Upper lobe of left lung (tissue), 6 donors: ENCODE results near the gene CBR1. TPM values are rescaled to one million over a fixed set of nuclear protein-coding genes. Genes with fewer than 3 reads are reported as not detected.

Source experiments
- ATAC-seq, 2 donors: fragments of 200-7000 bp; cut with Tn5 transposase; one replicate each; pipeline ENCODE4 v1.9.1; 2022; ENCODE audit warnings: mild to moderate bottlenecking in 2 of 2, moderate library complexity in 2 of 2; ENCODE audit not compliant: low FRiP score in 2 of 2
- DNase-seq, 2 donors: peaks; one replicate each; pipeline ENCODE4 v3.0.0-alpha.2; 2019 to 2020
- H3K27ac ChIP-seq, 4 donors: fragments of 200-600 bp; sonication (generic); one replicate each; pipeline ENCODE4 v1.5.1; 2016 to 2019
- H3K27me3 ChIP-seq, 4 donors: fragments of 200-600 bp; sonication (generic); one replicate each; pipeline ENCODE4 v1.5.1; 2017 to 2019
- H3K36me3 ChIP-seq, 4 donors: fragments of 200-600 bp; sonication (generic); one replicate each; pipeline ENCODE4 v1.5.1; 2016 to 2019
- H3K4me1 ChIP-seq, 4 donors: fragments of 200-600 bp; sonication (generic); one replicate each; pipeline ENCODE4 v1.5.1; 2018 to 2019
- H3K4me3 ChIP-seq, 4 donors: fragments of 200-600 bp; sonication (generic); one replicate each; pipeline ENCODE4 v1.5.1; 2017 to 2019; ENCODE audit warnings: mild to moderate bottlenecking in 2 of 4, moderate library complexity in 1 of 4
- H3K9me3 ChIP-seq, 4 donors: fragments of 200-600 bp; sonication (generic); one replicate each; pipeline ENCODE4 v1.5.1; 2018 to 2019
- CTCF ChIP-seq, 6 experiments: fragments of 450-650 bp in 4 of 6; fragments of 200-600 bp in 2 of 6; sonication (generic) in 2 of 6; IDR thresholded peaks; one replicate each; pipeline ENCODE4 v1.5.1; 2016 to 2019; ENCODE audit warnings: antibody characterized with exemption in 6 of 6
- EP300 ChIP-seq, 4 donors: sonication (generic); formaldehyde crosslinking; IDR thresholded peaks; one replicate each; pipeline ENCODE4 v1.5.1; 2017; ENCODE audit warnings: antibody characterized with exemption in 4 of 4, control low read depth in 2 of 4
- POLR2A ChIP-seq, 4 donors: fragments of 450-650 bp; IDR thresholded peaks; one replicate each; pipeline ENCODE4 v1.5.1; 2016 to 2017; ENCODE audit warnings: antibody characterized with exemption in 4 of 4, mild to moderate bottlenecking in 2 of 4
- POLR2AphosphoS5 ChIP-seq, 2 donors: sonication (generic); formaldehyde crosslinking; IDR thresholded peaks; one replicate each; pipeline ENCODE4 v1.5.1; 2017; ENCODE audit warnings: antibody characterized with exemption in 2 of 2
- WGBS, 2 donors: methylation state at CpG; one replicate each; pipeline ENCODE4 v1.1.5; 2017 to 2018; 5-methylcytosine and 5-hydroxymethylcytosine counted together
- total RNA-seq, 6 donors: library from RNA; depleted of rRNA in 4 of 6; stranded (reverse); fragments of >200 nt in 4 of 6; gene quantifications; one replicate each; pipeline versions ENCODE4 v1.1.0 to v1.2.1, GENCODE V29; 2016 to 2021
- donor health status: DM: no; HTN: no; CAD: no; lungs with moderate emphysema.
- donor health status: DM: no; HTN: yes; CAD: no; lungs with severe emphysema.

CBR1 gene
- 100 to 1,000 TPM in 3 of 6 donors, 10 to 100 TPM in 3; 62.6 to 322 (median 106) TPM for total RNA-seq

GRCh38 chr21:36069713-36070583, at the start of gene CBR1:
Gene CBR1 (plus strand): TSS chr21:36070024. CDS start chr21:36070116, 92 bp downstream.
- 0 to 1% methylated on average over 29 to 36 of the region's 71 CpGs for WGBS, 2 donors
- peak; percentile 96 to 99 for ATAC-seq

GRCh38 chr21:36021251-36021837, 48.5 kb upstream of the CBR1 start:
- no peaks in the 10 kb centered on the region for H3K27me3 ChIP-seq
- H3K4me3 ChIP-seq, result no peak overlapping the region
- WGBS, 2 donors, result 93 to 95% methylated on average over 9 to 11 of the region's 11 CpGs
- ATAC-seq (no peak), DNase-seq (no peak)
- no peak overlapping the region for H3K27ac ChIP-seq
- no peaks in the 10 kb centered on the region for H3K9me3 ChIP-seq
- no peaks in the 10 kb centered on the region for H3K36me3 ChIP-seq
- H3K4me1 ChIP-seq, result peaks cover 0 to 9% (median 0%) of the 10 kb centered on the region in 4 donors
- TF ChIP-seq EP300 (IDR thresholded peaks at IDR 0.05) (no peak), POLR2AphosphoS5 (IDR thresholded peaks at IDR 0.05) (no peak), POLR2A (IDR thresholded peaks at IDR 0.05) (no peak), CTCF (IDR thresholded peaks at IDR 0.05) (no peak)

More at GRCh38 chr21:36069713-36070583, at the start of gene CBR1:
- Histone ChIP-seq H3K27me3 (no peaks in the 10 kb centered on the region), H3K4me3 (peak within 1 kb of the TSS; percentile 74 to 94 (median 84)), H3K9me3 (peaks cover 0 to 6% (median 4%) of the 10 kb centered on the region in 4 donors), H3K27ac (peak within 1 kb of the TSS; percentile 81 to 86 (median 83)), H3K4me1 (peaks cover 26 to 35% (median 31%) of the 10 kb centered on the region in 4 donors), H3K36me3 (peaks cover 0 to 18% (median 6%) of the 10 kb centered on the region in 4 donors)
- peak; percentile 97 to 98 for DNase-seq
- TF ChIP-seq EP300 (IDR thresholded peaks at IDR 0.05) (peak in 1 of 4 donors; percentile 61), CTCF (IDR thresholded peaks at IDR 0.05) (peak in 3 of 6 experiments; percentile 24 to 40 (median 27)), POLR2AphosphoS5 (IDR thresholded peaks at IDR 0.05) (peak; percentile 67 to 87), POLR2A (IDR thresholded peaks at IDR 0.05) (peak; percentile 11 to 91 (median 72))

- no peaks in the 10 kb centered on the region for H3K36me3 ChIP-seq
- no peak overlapping the region for H3K27ac ChIP-seq
- 42 to 44% methylated on average over 6 of the region's 6 CpGs for WGBS, 2 donors
- ATAC-seq, result no peak
- TF ChIP-seq EP300 (IDR thresholded peaks at IDR 0.05) (no peak), CTCF (IDR thresholded peaks at IDR 0.05) (no peak), POLR2AphosphoS5 (IDR thresholded peaks at IDR 0.05) (no peak), POLR2A (IDR thresholded peaks at IDR 0.05) (no peak)
- H3K27me3 ChIP-seq, result no peaks in the 10 kb centered on the region
- no peak overlapping the region for H3K4me3 ChIP-seq
- H3K4me1 ChIP-seq, result peaks cover 0 to 9% (median 0%) of the 10 kb centered on the region in 4 donors
- no peaks in the 10 kb centered on the region for H3K9me3 ChIP-seq
- no peak for DNase-seq
These were observed 47.3 kb upstream of the CBR1 start for GRCh38 chr21:36022427-36023091.

GRCh38 chr21:36023092-36023480, 46.7 kb upstream of the CBR1 start:
- Histone ChIP-seq H3K4me3 (no peak overlapping the region), H3K9me3 (no peaks in the 10 kb centered on the region), H3K36me3 (no peaks in the 10 kb centered on the region), H3K4me1 (peaks cover 0 to 9% (median 0%) of the 10 kb centered on the region in 4 donors), H3K27ac (no peak overlapping the region), H3K27me3 (no peaks in the 10 kb centered on the region)
- DNase-seq (no peak), ATAC-seq (no peak)
- TF ChIP-seq CTCF (IDR thresholded peaks at IDR 0.05) (no peak), EP300 (IDR thresholded peaks at IDR 0.05) (no peak), POLR2AphosphoS5 (IDR thresholded peaks at IDR 0.05) (no peak), POLR2A (IDR thresholded peaks at IDR 0.05) (no peak)
- 59 to 64% methylated on average over 3 of the region's 3 CpGs for WGBS, 2 donors
